GM12891 (cell line): Measurements from ENCODE around the gene NUMA1.

ENCODE experiments used
- DNase-seq: peaks from one replicate; pipeline ENCODE4 v3.0.0; 2011; ENCODE audit warnings: low spot score; ENCODE audit not compliant: insufficient read length
- FAIRE-seq: peaks from 2 replicates; lab custom pipeline; 2011; peaks lifted over from hg19 to GRCh38; lab: Jason Lieb, UNC
- PAX5 ChIP-seq: IDR thresholded peaks from 2 replicates; pipeline ENCODE4 v1.6.1; 2011; ENCODE audit warnings: low read length, moderate library complexity, mild to moderate bottlenecking; ENCODE audit not compliant: insufficient read depth, severe bottlenecking
- POLR2A ChIP-seq: IDR thresholded peaks from 2 replicates; pipeline ENCODE4 v1.6.1; 2011; ENCODE audit warnings: low read depth, low read length, control low read depth
- POLR2AphosphoS5 ChIP-seq: IDR thresholded peaks from 2 replicates; pipeline ENCODE4 v1.6.1; 2011; ENCODE audit warnings: low read depth, low read length, control low read depth
- POU2F2 ChIP-seq: IDR thresholded peaks from 2 replicates; pipeline ENCODE4 v1.6.1; 2011; ENCODE audit warnings: low read depth, mild to moderate bottlenecking, control low read depth, low read length, moderate library complexity
- SPI1 ChIP-seq: IDR thresholded peaks from 2 replicates; pipeline ENCODE4 v1.6.1; 2011; ENCODE audit warnings: low read depth, low read length, control low read depth
- TAF1 ChIP-seq: IDR thresholded peaks from 2 replicates; pipeline ENCODE4 v1.6.1; 2011; ENCODE audit warnings: low read depth, low read length, control low read depth

Gene NUMA1

DNA sequence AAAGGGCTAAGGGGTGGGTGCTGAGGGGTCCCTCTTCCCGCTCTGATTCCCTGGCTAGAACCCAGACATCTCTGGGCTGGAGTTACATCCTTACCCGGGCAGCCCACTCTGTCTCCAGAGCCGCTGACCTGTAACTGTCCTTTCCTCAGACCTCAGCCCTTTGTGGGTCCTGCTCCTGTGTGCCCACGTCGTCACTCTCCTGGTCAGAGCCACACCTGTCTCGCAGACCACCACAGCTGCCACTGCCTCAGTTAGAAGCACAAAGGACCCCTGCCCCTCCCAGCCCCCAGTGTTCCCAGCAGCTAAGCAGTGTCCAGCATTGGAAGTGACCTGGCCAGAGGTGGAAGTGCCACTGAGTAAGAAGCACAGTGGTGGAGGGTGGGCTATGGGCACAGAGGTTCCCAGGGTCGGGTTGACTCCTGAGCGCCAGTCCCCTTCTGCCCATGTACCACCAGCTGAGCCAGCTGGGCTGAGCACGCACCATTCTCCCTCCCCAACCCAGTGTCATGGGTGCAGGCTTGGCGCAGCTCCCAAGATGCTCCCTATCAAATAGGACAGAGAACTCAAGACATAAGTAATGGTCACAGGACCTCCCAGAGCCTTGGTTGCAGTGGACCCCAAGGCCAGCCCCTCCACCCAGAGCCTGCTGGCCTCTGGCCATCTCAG is 80.0 kb downstream of the NUMA1 start:
- no peak for DNase-seq
- FAIRE-seq: no peak
- TF ChIP-seq PAX5 (no peak), POLR2AphosphoS5 (no peak), POU2F2 (no peak), SPI1 (no peak)

GRCh38 chr11:71999798-72000197 is 80.5 kb downstream of the NUMA1 start:
- DNase-seq: no peak
- TF ChIP-seq POLR2AphosphoS5 (no peak), POU2F2 (no peak), TAF1 (no peak), POLR2A (no peak), SPI1 (no peak), PAX5 (no peak)
- no peak for FAIRE-seq

GRCh38 chr11:71999362-71999761 is 81.0 kb downstream of the NUMA1 start:
- DNase-seq (no peak), FAIRE-seq (no peak)
- no peak for TF ChIP-seq POLR2A
- no peak for TF ChIP-seq PAX5
- TF ChIP-seq SPI1: no peak
- TF ChIP-seq TAF1: no peak
- no peak for TF ChIP-seq POLR2AphosphoS5
- no peak for TF ChIP-seq POU2F2

- peak; percentile 89 for TF ChIP-seq SPI1
- no peak for TF ChIP-seq POLR2AphosphoS5
- DNase-seq (peak; percentile 58), FAIRE-seq (peak; percentile 33)
These were observed 81.6 kb downstream of the NUMA1 start, which contains the start of gene IL18BP for GRCh38 chr11:71998649-71999310. Gene IL18BP (plus strand): TSS chr11:71998909. CDS start chr11:71999985, 1,076 bp downstream.

- no peak for TF ChIP-seq SPI1
- TF ChIP-seq PAX5: no peak
- TF ChIP-seq POLR2AphosphoS5: no peak
- no peak for TF ChIP-seq TAF1
- TF ChIP-seq POLR2A: no peak
- no peak for TF ChIP-seq POU2F2
- no peak for DNase-seq
- FAIRE-seq: no peak
These were observed 82.3 kb downstream of the NUMA1 start for GRCh38 chr11:71998061-71998460.

GRCh38 chr11:71997594-71997993 is 82.7 kb downstream of the NUMA1 start:
- DNase-seq (no peak), FAIRE-seq (no peak)
- no peak for TF ChIP-seq POLR2A
- TF ChIP-seq SPI1: no peak
- no peak for TF ChIP-seq POU2F2
- TF ChIP-seq TAF1: no peak
- no peak for TF ChIP-seq PAX5
- no peak for TF ChIP-seq POLR2AphosphoS5

DNA sequence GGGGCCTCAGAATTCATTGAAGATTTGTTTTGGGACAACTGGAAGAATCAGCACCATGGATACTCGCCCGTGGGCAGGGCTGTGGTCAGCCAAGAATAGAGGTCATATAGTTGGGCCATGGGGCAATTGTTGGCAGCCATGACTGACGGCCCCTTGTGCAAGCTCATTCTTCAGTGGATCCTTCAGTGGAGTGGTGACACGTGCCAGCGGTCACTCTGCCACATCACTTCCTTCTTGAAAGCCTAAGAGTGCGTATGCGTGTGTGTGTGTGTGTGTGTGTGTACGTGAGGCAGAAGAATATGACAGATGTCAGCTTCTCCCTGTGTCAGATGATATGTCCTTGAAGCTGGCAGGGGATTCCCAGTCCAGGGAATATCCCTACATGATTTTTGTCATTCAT is 83.4 kb downstream of the NUMA1 start:
- no peak for FAIRE-seq
- TF ChIP-seq TAF1 (no peak), POU2F2 (no peak), POLR2AphosphoS5 (no peak), POLR2A (no peak), PAX5 (no peak), SPI1 (no peak)
- no peak for DNase-seq

DNA sequence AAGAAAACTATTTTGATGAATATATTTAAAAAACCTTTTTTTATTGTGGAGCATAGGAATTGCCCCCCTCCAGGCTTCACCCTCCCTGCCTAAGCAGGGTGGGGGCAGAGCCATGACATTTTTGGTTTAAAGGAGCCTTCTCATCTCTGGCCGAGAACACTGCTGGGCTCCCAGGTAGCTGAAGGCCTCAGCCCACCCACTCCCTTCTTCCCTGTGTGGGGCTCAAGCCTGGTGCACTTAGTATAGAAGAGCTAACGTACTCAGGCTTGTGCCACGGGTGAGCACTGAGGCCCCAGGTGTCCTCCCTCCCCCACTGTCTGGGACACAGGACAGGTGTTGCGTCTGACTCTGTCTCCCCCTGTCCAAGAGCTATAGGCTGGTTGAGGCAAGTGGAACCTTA is 83.8 kb downstream of the NUMA1 start:
- DNase-seq (no peak), FAIRE-seq (no peak)
- TF ChIP-seq SPI1: no peak
- TF ChIP-seq POLR2AphosphoS5: no peak
- TF ChIP-seq PAX5: no peak
- TF ChIP-seq POU2F2: no peak
- TF ChIP-seq TAF1: no peak
- no peak for TF ChIP-seq POLR2A

DNA sequence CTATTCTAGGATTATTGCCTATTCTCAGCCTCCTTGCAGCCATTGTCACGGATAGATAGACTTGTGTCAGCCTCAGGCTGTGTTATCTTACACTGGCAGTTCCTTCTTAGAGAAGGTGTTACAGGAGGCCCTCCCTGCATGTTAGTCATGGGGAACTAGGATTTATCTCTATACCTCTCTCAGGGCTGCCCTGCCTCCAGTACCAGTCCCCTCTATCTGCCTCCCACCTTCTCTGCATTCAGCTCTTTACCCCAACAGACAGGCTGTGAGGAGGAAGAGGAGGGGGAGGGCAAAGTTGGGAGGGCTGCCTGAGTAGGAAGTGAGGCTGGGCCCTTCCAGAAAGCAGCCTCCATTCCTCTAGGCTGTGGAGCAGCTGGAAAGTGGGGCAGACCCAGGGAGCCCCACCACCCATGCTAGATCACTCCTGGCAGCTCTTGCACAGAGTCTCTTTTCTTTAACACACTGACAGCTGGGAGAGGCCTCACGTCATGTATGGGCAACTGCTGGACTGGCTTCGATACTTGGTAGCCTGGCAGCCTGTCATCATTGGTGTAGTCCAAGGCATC is 84.5 kb downstream of the NUMA1 start:
- DNase-seq: no peak
- TF ChIP-seq PAX5 (no peak), POLR2AphosphoS5 (no peak)
- FAIRE-seq: no peak
